ENCODE measurements around the gene C11orf91.
A peak's percentile ranks its signal among the peaks of the same experiment; 100 is the strongest.
"Not testable (repeated sequence)": the region's sequence is repeated elsewhere in the genome, so short reads cannot be mapped to it uniquely, and the experiment has no call there.

Gene C11orf91

DNA sequence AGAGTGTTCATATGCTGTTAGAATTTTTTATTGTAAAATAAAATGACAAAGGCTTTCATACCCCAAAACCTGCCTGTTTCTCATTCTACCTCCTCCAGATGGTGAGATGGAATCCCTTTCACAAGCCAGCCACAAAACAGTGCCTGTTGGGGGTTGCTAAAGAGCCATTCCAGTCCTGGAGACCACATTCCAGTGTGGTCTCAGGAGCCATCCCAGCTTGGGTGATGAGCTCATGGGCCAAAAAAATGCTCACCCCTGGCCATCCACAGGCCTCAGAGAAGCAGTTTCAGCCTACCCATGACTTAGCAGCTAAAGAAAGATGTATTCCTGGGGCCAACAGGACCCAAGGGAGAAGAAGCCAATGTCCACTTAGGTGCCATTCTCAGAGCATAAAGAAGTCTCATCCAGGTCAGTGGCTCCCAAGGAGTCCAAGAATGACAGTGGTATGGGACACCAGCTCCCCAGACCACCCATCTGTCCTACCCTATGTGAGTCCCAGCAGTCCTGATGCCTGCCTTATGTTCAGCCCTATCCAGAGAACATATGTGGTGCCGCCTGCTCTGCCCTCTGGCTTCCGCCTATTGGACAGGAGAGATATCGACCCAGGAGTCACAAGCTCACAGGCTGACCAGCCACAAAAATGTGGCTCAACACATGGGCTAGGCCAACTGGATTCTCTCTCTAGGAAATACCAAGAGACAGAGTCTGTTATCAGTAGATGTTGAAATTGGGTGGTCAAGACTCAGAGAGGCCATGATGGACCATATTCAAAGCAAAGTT, 26.4 kb downstream of the C11orf91 start:
- FAIRE-seq (no peak), DNase-seq (ENCODE audit: insufficient read length, low spot score) (no peak)

DNA sequence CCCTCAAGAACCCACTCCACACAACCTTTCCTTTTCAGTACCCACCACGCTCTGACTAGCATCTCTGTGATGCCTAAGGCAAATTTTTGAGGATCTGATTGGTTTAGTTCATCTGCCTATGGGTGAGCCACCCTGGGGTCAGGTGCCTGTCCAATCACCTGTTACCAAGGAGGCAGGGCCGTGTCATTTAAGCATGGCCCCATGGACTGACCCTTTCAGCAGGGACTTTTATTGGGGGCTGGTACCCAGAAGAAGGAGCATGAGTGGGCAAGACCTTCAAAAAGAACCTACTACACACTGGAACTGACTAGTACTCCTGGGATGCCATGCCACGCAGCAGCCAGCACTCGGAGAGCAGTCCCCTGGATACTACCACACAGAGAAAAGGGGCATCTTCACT, 28.4 kb downstream of the C11orf91 start:
- FAIRE-seq (no peak), DNase-seq (ENCODE audit: insufficient read length, low spot score) (no peak)

DNA sequence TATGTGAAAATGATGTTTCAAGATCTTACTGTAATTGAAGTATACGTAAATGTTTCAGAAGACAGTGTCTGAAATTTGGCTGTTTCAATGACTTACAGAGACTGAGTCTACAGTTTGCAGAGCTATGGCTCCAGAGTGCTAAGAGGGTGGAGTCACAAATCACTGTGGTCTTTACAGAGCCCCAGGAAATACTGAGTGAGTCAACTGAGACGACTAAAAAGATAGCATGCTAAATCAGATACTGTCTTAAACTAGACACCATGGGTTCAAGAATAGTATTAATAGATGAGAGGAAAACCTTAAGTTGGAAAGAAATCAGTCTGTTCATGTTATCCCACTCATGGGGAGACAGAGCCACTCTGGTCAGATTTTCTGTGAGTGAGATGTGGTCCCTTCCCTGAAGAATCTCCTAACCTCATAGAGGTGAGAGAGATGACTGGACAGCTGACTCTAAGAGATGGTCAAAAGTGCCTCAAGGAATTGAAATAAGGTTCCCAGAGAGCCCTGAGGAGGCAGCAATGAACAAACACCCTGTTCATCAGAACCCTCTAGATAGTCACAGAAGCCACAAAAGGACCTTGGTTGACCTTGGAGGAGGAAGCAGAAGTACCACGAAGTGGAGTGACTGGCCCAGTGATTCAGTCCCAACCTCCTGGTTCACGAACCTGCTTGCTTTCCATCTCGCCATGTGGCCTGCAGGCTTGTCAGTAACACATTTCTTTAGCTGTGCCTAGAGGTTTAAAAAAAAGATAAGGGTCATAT, 30.2 kb downstream of the C11orf91 start:
- FAIRE-seq, result no peak
- DNase-seq (ENCODE audit: insufficient read length, low spot score), result peak; percentile 26

DNA sequence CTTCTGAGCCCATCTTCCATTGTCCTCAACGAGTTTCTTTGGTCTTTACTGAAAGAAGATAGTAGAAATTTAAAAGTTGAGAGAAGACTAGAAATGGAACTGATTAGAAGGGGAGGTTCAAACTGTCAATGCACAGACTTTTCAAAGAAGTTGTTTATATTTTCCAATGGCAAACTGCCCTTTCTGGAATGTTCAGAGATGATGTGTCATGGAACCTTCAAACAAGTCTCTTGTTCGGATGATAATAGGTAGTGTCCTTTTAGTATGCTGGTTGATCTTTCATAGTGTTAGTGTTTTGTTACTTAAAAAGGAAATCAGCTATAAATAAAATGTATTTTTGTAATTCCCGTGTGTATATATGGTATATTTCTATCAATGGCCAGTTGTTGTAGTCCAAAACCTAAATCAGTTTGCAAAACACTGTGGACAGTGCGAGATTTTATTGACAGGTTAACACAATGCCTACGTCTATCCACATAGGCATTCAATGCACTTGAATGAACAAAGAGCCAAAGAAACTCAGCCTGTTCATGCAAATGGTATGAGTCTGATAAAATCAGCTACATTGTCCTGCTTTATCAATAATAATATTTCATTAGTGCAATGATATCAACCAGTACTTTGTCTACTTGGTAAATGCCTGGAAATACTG, 30.9 kb downstream of the C11orf91 start:
- FAIRE-seq (no peak), DNase-seq (ENCODE audit: insufficient read length, low spot score) (no peak)

DNA sequence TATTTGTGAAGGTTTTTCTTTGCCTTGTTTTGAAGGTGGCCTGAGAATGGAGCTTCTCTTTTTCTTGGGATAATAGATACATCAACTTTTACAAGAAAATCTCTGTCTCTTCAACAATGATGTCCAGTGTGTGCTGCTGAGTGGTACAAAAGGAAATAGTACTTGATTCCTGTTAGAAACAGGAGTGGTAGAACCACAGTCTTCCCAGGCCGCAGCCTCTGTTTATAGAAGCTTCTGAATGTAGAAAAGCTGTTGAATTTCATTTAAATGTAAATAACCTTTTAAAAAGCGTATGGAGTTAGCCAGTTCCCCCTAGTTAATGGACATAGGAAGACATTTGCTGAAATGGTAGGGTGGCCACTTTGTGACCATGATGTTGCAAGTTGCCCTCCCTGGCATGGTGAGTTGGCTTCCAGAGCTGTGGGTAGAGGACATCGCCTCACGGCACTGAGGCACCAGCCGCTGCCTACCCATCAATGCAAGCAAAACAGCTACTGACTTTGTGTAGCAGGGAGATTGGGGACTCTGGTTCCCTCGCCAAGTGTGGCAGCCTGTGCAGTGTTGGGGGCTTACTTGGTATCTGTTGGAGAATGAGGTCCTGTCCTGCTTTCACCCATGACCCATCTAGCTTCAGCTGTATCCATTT, 31.6 kb downstream of the C11orf91 start:
- no peak for DNase-seq (ENCODE audit: insufficient read length, low spot score)
- no peak for FAIRE-seq

DNA sequence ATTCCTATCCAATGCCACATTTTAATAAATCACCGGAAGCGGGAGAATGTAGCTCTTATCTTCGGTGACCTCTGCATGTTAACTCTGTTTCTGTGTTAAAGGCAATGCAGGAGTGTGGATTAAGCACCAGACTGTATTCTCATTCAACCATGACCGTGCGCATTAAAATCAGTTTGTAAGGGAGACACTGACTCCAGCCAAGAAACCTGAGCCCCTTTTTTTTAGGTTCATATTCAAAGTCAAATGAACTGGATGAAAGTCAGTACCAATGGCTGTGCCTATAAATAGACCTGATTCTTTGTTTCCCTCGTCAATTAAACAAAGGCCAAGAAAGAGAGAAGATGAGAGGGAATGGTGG, 32.2 kb downstream of the C11orf91 start:
- FAIRE-seq (no peak), DNase-seq (ENCODE audit: insufficient read length, low spot score) (no peak)

DNA sequence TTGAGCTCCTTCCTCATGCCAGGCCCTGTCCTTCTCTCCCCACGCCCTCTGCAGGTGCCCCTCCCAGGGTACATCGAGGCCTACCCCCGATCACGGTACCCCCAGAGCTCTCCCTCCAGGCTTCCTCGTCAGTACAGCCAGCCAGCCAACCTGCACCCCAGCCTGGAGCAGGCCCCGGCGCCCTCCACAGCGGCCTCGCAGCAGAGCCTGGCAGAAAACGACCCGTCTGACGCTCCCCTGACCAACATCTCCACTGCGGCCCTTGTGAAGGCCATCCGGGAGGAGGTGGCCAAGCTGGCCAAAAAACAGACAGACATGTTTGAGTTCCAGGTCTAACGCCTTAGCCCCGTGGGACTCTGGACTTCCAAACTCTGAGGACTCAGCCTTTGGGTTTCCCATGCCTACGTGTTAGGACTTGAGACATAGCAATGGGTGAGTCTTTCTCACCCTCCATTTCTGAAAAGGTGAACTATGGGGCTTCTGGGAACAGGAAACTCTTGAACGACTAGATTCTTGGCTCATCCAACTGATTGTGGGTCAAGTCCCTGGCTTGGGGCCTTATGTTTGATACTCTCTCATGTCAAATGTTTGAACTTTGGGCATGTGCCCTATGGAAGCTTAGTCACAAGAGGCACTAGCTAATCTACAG, 32.7 kb downstream of the C11orf91 start:
- no peak for FAIRE-seq
- no peak for DNase-seq (ENCODE audit: insufficient read length, low spot score)

DNA sequence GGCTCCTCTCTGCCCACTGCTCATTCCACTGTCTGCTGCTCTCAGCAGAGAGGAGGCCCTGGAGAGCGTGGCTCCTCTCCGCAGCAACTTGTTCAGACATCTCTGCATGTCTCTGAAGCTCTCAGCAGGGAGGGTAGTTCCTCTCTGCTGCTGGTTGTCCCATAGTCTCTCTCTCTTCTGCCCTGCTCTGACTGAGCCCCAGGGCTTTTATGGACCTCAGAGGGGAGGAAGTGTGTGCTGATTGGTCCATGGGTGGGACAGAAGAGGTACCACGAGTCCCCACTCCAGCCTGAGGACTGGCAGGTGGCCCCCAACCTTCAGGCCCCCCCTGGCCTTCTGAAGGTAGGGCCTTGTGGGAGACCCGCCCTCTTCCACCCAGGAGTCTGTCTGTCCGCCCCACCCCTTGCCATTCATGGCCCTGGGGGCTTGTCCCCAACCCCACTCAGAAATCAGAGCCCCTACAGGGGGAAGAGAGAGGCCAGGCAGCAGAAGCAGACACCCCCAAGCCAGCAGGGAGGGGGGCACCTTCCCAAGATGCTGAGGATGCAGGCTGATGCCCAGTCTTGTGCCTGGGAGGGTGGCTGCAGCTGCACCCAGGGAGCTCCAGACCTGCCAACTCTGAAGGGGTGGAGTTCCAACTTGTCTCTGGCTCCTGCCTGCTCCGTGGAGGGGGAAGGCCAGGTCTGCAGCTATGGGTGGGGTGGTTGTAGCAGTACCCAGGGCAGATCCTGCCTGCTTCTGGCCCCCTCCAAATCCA, 35.1 kb downstream of the C11orf91 start:
- DNase-seq (ENCODE audit: insufficient read length, low spot score), result no peak
- FAIRE-seq, result no peak

DNA sequence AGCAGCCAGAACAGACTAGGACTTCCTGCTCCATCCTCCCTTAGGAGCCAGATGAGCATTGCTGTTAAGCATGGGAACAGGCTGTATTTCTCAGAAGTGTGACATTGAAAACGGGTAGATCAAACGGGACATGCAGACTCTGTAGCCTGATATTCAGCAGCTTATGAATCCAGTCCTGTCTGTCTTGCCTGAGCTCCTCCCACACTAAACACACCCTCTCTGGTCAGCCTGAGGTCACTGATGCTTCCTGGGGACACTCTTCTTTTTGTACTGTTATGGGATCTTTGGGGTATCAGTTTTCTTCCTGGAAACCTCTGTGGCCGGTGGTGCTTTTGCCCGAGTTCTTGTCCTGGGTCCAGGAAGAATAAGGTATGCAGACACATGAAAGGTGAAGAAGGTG, 35.8 kb downstream of the C11orf91 start:
- no peak for DNase-seq (ENCODE audit: insufficient read length, low spot score)
- FAIRE-seq, result no peak

DNA sequence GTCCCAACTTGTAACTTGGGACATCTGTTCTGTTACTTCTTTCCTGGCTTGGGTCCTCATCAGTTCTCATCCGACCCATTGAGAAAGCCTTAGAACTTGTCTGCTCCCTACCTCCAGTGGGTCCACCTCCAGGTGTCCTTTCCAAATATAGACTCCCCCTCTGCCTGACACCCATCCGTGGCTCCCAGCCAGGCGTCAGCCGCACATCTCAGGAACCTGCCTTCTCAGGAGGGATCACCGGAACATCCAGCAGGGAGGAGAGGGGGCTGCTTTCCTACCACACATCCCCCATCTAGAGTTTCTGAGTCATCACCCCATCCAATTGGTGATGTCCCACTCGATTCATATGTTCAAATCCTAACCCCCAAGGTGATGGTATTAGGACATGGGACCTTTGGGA, 36.5 kb downstream of the C11orf91 start:
- no peak for DNase-seq (ENCODE audit: insufficient read length, low spot score)
- no peak for FAIRE-seq

DNA sequence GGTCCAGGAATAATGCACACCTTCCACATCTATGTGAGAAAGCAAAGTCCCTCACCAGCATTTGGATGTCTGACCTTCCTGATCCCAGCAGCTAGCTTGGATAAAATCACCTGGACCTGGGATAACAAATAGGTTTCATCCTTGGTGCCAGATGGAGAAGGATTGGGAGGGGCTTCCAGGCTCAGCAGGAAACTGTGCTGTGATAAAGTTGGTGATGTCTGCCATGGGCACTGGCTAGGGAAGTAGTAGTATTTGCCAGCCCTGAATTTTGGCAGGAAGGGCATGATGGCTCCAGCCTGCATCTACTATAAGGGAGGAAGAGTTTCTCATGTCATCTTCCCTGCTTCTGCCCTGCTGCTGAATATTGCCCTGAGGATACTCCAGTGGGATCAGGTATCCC, 37.5 kb downstream of the C11orf91 start:
- FAIRE-seq (no peak), DNase-seq (ENCODE audit: insufficient read length, low spot score) (no peak)

DNA sequence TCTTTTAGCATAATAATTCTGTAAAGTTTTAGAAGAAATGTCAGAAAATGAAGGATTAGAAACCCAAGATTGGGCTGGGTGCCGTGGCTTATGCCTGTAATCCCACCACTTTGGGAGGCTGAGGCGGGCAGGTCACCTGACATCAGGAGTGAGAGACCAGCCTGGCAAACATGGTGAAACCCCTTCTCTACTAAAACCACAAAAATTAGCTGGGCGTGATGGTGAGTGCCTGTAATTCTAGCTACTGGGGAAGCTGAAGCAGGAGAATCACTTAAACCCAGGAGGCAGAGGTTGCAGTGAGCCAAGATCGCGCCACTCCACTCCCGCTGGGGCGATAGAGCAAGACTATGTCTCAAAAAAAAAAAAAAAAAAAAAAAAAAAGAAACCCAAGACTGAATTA, 39.1 kb downstream of the C11orf91 start:
- not testable (repeated sequence) for DNase-seq (ENCODE audit: insufficient read length, low spot score); FAIRE-seq

DNA sequence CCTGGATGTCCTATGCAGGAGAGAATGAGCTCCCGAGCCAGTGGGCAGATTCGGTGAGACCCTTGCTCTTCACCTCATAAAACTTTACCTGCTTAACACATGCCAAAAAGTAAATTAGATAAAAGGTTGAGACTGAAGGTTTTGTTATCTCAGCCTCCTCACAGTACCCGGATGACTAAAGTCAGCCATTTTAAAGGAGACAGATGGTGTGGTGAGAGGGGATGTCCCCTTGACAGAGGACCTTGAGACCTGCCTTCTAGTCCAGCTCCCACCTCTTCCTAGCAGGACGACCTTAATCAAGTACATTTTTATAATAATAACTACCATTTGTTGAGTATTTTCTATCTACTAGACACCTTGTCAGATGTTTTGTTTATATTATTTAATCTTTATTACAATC, 39.7 kb downstream of the C11orf91 start:
- DNase-seq (ENCODE audit: insufficient read length, low spot score) (no peak), FAIRE-seq (no peak)

DNA sequence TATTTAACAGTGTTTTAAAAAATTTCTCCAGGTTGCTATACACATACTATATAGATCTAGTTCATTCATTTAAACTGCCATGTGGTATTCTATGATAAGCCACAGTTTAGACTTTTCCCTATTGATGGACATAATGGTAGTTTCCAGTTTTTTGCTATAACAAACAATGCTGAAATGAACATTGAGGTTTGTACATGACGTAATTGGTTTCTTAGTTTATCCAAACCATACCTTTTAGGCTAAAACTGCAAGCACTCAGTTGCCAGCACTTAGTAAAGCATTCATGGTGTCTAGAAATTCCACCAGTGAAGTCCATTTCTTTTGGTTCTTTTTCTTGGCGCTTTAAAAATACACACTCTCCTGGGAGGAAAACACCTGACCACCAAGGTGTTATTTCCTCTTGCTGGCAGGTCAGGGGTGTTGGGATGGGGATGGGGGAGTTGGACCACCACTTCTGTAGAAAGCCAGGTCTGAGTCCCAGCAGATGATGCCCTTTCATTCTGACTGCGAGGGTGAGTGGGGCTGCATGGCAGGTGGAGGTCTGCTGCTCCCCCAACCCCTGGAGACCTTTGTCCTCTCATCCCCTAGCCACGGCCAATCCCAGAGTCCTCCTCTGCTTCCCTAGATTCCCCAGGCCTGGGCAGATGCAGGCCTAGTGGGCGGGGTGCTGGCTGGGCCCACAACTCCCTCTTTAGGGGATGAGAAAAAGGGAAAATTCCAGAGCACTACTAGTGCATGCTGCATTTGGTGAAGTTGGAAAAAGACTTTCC, 41.1 kb downstream of the C11orf91 start:
- FAIRE-seq, result no peak
- DNase-seq (ENCODE audit: insufficient read length, low spot score), result no peak

DNA sequence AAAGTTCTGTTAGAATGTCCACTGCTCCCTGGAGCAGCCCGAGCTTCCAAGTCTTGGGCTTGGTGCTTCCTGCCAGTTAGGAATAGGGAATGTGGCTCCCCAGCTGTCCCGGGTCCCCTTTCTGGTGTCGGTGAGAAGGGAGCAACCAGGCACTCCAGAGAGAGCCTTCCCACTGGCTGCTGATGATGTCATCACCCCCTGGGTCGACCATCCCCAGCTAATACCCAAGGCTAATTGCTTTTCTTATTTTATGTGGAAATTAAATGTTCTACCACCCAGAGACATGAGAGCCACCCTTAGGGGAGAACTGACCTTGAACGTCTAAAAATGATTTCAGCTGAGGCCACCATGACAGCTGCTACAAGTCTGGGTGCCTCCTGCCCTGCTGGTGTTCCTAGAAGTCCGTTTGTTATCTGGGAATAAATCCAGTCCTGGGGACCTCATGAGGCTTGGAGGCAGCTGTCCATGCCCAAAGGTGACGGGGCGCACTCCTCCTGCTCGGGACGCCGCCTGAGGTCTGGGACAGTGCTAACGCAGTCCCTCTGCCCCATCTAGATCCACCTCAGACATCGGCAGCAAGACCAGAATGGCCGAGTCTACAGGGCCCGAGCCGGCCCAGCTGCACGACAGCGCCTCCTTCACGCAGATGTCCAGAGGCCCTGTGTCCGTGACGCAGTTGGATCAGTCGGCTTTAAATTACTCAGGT, 42.3 kb downstream of the C11orf91 start:
- DNase-seq (ENCODE audit: insufficient read length, low spot score), result no peak
- peak; percentile 48 for FAIRE-seq

DNA sequence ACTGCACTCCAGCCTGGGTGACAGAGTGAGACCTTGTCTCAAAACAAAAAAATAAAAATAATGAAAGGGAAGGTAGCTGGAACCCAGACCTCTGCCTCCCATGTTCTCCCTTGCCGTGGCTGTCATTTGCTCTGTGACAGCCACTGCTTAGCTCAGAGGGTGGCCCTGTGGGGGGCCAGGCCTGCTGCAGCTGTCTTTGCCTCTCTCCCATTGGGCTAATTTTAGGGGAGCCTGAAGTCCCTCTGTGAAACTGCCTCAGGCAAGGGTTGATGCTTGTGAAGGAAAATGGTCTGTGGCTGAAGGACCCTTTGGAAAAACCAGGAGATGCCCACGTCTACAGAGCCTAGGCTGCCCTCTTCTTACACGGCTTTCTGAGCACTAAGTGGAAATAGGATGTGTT, 42.9 kb downstream of the C11orf91 start:
- no peak for DNase-seq (ENCODE audit: insufficient read length, low spot score)
- no peak for FAIRE-seq

DNA sequence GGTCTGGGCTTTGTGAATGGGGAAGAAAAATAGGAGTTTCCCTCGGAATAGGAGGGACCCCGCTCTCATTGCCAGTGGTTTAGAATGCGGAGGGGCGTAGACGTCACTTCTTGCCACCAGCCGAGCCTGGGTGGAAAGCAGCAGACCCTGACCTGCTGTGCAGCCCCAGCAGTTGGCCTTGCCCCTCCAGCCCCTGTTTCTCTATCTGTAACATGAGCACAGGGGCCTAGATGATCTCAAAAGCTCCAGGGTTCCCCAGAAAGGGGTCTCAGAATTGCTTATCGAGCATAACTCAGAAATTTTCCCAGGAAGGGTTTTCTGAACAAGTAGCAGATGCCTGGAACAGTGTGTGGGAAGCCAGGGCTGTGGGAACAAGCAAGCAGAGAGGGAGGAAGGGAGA, 43.9 kb downstream of the C11orf91 start:
- DNase-seq (ENCODE audit: insufficient read length, low spot score), result no peak
- no peak for FAIRE-seq

DNA sequence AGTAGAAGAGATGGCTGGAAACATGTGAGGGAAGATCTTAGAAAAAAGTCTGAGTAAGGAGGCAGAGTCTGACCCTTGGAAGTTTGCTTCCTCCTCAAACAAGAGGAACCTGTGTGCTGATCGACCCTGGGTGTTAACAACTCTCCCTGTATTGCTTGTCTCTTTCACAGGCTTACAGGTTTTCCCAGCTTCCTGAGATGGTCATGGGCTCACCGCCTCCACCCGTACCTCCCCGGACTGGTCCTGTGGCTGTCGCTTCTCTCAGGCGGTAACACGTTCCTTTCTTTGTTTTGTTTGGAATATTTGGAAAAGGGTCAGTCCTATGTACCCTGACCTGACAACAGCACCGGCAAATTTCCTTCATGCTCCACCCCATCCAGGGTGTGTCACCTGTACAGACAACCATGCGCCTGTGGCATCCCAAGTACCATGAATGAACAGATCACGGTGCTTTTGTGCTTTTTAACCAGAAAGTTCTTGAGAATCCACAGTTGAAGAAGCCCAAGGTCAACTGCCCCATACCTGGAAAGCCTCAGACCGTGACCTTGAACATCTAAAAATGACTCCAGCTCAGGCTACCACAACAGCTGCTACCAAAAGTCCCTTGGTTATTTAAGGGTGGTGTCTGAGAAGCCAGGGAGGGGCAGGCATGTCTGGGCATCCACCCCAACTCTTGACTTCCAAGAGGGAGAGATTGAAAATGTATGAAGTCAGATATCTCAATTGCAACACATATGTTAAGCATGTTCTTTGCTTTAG, 44.6 kb downstream of the C11orf91 start:
- FAIRE-seq, result no peak
- no peak for DNase-seq (ENCODE audit: insufficient read length, low spot score)
